DLD1 (cell line): ENCODE data around the gene CREB3L1.

Experiments used
- in situ Hi-C: cut with HindIII; loops from 2 replicates; pipeline ENCODE4 v1.10.0; 2017; ENCODE audit warnings: low sequenced_read_pairs

Gene CREB3L1

DNA sequence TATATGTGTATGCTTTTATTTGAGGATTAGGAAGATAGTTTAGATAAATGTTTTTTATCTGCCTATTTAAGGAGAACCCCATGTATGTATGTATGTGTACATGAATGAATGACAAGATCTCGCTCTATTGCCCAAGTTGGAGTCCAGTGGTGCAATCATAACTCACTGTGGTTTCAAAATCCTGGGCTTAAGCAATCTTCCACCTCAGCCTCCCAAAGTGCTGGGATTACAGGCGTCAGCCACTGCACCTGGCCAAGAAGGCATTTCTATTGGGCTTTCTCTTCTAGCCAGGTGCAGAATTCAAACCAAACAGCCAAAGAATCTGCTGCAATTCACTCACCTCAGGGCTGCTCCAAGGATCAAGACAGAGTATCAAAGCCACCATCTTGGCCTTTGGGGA lies 44.3 kb downstream of the CREB3L1 start:
- in situ Hi-C loops: no loop called here

DNA sequence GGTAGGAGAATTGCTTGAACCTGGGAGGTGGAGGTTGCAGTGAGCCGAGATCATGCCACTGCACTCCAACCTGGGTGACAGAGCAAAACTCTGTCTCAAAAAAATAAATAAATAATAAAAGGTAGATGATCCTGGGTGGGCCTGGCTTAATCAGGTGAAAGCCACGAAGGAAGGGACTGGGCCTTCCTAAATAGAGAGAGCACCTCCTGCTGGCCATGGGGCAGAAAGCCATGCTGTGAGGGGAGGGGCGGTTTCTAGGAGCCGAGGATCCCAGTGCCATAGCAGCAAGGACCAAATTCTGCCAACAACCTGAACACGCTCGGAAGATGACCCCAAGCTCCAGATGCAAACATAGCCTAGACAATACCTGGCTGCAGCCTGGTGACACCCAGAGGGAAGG lies 45.3 kb downstream of the CREB3L1 start:
- in situ Hi-C loops: no loop called here

- in situ Hi-C loops: no loop called here
These were observed 49.5 kb downstream of the CREB3L1 start for GRCh38 chr11:46326813-46327416.

DNA sequence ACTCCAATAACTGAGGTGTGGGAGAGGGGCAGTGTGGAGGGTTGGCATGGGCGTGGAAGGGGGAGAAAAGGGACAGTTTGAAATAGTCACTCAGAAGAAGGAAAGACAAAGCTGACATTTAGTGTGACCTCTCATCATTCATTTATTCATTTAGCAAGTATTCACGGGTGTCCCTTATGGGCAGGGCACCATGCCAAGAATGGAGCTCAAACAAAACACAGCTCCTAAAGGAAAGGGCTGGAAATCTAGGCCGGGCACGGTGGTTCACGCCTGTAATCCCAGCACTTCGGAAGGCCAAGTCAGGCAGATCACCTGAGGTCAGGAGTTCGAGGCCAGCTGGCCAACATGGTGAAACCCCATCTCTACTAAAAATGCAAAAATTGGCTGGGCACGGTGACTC lies 50.4 kb downstream of the CREB3L1 start:
- in situ Hi-C loops: no loop called here

DNA sequence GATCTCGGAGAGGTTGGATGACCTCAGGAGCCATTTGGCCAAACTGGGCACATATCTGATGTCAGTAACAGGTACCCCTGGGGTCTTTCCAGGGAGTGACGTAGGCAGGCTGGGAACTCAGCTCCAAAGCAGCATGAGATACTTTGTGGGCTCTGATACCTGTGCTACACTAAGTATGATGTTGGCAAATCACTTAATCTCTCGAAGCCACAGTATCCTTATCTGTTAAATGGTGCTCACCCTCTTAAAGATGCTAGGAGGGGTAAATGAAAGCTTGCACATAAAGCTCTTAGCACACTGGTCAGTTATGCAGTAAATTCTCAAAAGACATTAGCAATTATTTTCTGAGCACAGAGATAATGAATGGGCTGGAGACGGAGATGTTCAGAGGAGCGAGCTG lies 52.7 kb downstream of the CREB3L1 start:
- in situ Hi-C loops: no loop called here

DNA sequence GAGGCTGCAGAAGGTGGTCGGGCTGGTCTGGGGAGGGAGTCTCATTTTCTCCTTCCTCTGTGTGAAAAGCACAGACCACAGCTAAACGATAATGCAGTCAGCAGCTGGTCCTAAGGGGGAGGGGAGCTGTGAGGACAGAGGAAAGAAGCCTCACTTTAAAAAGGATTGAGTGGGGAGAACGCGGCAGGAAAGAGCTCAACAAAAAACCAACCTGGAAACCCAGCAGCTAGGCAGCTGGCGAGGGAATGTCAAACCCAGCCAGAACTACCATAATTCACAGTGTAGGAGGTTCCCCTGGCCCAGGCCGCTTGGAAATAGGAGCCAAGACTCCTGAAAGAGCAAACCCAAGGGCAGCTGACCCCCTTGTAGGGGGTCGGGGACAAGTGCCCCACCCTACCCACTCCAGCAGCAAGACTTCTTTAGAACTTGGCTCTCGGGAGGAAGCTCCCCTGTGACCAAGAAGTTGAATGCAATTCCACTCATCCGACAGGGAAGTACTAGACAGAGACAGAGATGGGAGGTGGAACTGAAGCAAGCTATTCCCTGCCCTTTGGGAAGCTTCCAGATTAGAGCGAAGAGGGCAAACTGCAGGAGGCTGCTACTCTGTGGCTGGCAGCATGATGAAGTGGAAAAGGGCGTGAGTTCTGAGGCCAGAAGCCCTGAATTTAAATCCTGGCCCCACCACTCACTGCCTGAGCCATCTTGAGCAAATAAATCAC lies 53.3 kb downstream of the CREB3L1 start:
- in situ Hi-C loops: no loop called here

DNA sequence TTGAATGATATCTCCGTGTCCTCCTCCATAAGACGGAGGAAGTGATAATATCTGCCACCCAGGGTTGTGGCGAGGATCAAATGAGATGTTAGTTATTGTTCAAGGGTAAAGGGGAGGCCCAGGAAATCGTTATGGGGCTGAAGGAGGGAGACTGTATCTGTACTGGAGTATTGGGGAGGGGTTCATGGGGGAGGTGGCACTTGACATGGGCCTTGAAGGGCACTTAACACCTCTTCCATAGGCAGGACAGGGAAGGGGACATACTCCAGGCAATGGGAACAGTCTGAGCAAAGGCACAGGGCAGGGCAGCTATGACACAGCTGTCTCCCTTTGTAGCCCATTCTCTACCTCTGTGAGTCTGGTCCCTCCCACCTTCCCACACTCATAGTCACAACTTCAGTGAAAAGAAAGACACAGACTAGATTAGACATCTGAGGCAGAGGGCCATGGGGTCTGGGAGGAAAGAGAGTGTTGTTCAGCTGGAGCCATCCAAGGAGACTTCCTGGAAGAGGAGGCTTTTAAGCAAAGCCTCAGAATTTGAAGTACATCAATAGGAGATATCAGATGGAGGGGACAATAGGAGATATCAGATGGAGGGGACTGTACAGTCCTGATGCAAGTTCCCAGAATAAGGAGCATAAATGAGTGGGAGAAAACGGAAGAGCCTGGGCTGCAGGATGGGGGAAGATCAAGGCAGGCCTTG lies 54.0 kb downstream of the CREB3L1 start:
- in situ Hi-C loops: no loop called here

- in situ Hi-C loops: no loop called here
These were observed 54.7 kb downstream of the CREB3L1 start for GRCh38 chr11:46332093-46332567.

DNA sequence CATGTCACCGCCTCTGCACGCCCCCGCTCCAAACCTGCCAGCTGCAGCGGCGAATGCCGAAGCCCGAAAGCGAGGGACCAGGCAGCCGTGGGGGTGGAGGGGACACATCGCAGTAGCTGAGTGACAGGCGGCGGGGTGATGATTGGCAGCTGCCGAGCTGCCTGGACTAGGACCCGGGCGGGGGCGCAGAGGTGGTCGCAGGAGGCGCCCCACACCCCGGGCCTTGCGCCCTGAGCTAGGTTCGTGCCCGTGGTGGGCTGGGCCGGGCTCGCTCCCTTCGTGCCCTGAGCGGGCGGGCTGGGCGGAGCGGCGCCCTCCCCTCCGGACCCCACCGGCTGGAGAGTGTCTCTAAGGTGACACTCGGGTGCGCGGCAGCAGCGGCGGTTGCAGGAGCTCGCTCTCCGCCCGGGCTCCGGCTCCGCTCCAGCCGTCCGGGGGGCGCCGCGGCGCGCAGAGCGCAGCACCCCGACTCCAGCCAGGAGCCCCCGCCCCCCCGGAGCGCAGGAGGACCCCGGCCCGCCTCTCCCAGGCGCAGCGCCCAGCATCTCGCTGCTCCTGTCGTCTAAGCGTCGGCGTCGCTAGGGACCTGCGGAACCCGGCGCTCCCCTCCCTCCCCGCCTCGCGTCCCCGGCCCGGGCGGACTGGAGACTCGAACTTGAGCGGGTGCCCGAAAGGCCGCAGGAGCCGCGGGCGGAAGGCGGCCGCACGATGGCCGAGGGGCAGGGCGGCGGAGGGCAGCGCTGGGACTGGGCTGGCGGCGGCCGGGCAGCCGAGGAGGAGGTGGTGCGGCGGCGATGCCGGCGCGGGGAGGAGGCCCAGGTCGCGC lies 55.3 kb downstream of the CREB3L1 start:
- in situ Hi-C loops: no loop called here

GRCh38 chr11:46333394-46333947 lies 56.0 kb downstream of the CREB3L1 start:
- in situ Hi-C loops: no loop called here

DNA sequence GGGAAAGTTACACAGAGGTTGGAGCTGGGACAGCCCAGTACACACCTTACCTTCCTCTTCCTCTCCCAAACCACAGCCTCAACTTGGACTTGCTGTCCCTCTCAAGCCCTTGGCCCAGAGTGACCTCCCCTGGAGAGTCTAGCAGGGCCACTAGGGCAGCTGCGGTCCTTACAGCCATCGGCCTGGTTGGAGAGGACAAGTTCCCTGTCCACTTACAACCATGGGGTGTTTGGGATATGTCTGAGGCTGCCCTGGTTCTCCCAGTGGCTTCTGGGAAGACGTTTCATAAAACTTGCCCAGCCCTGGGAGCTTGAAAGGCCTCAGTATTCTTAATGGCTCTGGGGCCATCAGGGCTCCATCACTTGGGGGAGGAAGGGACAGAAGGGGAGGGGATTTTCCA lies 56.7 kb downstream of the CREB3L1 start:
- in situ Hi-C loops: no loop called here

DNA sequence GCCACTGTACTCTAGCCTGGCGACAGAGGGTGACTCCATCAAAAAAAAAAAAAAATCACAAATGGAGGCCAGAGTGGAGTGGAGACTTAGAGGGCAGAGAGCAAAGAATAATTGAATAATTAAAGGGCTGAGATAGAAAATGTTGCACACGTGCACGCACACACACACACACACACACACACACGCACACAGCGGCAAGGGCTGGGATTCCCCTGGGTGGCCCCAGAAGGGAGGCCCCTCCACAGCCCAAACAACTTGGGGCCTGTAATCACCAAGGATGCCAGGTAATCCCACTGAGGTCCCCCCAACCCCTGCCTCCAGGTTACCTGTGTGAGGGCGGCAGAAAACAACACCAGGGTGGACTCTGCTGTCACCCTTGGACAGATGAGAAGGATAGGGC lies 57.8 kb downstream of the CREB3L1 start:
- in situ Hi-C loops: no loop called here

- in situ Hi-C loops: no loop called here
These were observed 58.6 kb downstream of the CREB3L1 start for GRCh38 chr11:46335890-46336562.

- in situ Hi-C loops: no loop called here
These were observed 59.2 kb downstream of the CREB3L1 start for GRCh38 chr11:46336563-46337180.

DNA sequence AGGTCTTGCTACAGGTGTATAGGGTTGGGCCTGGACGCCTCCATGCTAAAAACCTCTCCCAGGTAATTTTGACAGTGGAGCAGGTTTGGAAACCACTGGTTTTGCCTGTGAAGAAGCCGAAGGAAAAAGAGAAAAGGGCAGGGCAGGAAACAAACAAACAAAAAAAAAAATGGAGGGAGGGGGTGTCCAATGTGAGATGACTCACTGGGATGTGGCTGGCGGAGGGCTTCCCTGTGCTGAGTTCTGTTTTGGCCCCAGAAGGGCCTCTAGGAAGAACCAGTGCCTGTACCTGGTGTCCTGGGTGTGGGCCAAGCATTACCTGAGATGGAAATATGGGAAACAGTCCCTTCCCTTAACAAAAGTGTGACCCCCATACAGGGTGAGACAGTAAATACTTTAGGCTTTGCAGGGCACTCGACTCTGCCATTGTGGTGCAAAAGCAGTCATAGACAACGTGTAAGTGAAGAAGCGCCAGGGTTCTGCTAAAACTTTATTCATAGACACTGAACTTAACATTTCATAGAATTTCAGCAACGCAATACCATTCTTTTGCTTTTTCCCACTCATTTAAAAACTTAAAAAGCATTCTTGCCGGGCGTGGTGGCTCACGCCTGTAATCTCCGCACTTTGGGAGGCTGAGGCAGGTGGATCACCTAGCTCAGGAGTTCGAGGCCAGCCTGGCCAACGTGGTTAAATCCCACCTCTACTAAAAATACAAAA lies 60.3 kb downstream of the CREB3L1 start:
- in situ Hi-C loops: no loop called here

DNA sequence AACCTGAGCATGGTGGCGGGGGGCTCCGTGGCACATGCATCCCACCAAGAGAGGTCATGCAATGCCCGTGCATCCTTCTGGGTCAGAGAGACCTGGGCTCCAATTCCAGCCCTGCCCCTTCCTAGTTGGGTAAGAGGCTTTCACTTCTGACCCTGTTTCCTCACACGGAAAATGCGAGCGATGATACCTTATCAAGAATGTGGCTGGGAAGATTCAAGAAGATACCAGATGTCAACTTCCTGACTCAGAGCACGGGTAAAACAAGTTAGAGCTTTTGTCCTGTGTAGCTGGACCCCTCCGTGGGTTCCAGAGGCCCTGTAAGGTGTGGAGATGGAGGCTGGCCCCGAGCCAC lies 61.1 kb downstream of the CREB3L1 start:
- in situ Hi-C loops: no loop called here

- in situ Hi-C loops: no loop called here
These were observed 61.7 kb downstream of the CREB3L1 start for GRCh38 chr11:46338988-46339666.

- in situ Hi-C loops: no loop called here
These were observed 62.4 kb downstream of the CREB3L1 start for GRCh38 chr11:46339816-46340215.

- in situ Hi-C loops: no loop called here
These were observed 64.0 kb downstream of the CREB3L1 start for GRCh38 chr11:46341454-46341853.
